GM19025 (cell line): ENCODE measurements around the gene DSCAML1.
"Not testable (repeated sequence)": the region's sequence is repeated elsewhere in the genome, so short reads cannot be mapped to it uniquely, and the experiment has no call there.

Source experiments
- ATAC-seq: cut with Tn5 transposase; IDR thresholded peaks from one replicate; pipeline ENCODE4 v1.9.1; 2021; ENCODE audit warnings: mild to moderate bottlenecking, low read depth, moderate library complexity; ENCODE audit not compliant: unreplicated experiment

The DSCAML1 gene

DNA sequence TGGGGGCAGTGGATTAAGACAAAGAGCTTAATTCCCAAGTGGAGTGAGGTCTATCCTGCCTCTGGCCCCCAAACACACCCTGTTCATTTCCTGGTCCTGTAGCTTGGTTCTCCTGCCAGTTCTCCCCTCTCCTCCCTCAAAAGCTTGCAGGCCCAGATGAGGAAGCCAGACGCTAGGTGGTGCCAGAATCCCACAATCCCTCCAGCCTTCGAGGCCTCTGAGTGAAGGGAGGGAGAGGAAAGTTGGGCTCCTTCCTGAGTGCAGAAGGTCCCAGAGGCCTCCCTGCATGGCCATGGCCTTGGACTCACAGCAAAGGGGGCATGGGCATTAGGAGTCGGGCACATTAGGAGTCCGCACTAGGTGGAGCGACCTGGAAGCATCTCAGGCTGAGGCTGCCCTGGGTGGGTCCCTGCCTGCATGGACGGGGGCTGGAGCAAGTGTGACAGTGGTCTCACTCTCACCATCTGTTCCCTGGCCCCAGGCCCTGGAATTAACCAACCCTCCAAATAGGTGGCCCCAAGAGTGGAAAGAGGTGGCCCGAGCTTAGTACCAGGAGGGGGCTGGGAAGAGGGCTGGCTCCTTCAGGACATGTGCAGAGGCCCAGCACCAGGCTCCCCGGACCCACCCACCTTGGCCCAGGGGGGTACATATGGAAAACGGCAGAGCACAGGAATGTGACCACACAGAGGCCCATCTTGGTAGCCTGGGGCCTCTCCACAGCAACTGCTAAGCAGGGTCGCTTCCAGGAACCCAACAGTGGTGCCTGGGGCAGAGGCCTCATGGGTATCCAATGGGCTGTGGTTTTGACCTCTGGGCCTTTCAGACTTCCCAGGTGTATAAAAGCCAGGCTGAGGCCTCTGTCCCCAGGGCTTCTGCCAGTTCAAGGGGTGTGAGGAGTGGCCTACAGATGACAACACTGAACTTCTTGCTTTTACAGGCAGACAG, 22.4 kb upstream of the DSCAML1 start:
- no peak for ATAC-seq

DNA sequence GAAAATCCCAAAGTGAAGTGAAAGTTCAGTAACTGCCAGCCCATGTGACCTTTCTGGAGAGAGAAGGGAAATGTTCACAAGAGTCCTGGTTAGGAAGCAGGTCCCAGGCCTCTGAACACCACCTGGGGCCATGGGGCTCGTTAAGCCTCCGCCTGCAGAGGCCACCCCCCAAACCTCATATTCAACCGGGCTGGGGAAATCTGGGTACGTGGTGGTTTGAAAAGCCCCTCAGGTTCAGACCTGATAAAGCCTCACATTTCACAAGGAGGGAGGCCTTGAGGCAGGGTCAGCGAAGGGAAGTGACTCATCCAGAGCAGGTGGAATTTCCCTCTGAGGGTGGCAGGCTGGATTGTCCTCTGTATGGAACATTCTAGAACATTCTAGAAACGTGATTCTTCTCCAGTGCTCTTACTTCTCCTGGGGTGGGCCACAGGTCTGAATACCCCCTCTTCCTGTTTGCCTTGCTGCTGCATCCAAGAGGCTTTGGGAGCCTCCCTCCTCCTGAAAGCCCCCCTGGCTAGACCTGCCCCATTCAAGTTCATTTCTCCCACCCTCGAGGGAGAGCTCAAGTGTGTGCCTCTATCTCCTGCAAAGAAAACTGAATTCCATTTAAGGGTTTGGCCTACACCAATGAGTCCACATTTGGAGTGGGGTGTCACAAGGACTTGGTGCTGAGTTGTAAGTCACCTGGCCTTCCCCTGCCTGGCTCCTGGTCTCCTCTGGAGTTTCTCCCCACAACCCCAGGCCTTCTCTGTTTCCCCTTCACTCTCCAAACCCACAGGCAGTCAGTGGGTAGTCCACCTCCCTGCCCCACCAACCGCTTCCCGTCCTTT, 21.2 kb upstream of the DSCAML1 start:
- ATAC-seq, result peak; percentile 22

DNA sequence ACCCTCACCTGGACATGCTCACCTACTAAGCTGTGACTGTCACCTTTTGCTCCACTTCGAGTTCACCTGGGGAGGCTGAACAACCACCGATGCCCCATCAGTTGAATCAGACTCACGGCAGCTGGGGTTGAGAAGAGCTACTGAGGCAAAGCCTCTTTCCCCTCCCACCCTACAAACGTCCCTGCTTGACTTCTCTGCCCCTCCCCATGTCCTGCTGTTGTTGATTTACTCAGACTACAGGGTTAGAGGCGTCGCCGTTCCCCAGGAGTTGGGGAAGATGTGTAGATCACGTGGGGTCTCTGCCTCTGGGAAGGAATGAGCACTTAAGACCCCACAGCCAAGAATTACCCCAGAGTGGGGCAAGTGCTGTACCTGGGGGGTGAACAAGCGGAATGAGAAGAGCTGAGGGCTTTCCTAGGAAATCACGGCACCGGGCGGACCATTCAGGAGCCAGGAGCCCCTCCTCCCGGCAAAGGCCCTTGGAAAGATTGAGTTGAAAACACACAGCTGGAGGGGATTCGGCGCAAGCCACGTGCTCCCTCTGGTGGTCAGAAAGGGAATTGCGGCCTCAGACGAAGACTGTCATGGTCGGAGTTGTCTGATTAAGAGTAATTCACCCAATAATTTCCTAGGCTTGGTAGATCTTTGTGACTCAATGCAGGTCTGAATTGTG, 20.5 kb upstream of the DSCAML1 start:
- ATAC-seq, result peak; percentile 9

DNA sequence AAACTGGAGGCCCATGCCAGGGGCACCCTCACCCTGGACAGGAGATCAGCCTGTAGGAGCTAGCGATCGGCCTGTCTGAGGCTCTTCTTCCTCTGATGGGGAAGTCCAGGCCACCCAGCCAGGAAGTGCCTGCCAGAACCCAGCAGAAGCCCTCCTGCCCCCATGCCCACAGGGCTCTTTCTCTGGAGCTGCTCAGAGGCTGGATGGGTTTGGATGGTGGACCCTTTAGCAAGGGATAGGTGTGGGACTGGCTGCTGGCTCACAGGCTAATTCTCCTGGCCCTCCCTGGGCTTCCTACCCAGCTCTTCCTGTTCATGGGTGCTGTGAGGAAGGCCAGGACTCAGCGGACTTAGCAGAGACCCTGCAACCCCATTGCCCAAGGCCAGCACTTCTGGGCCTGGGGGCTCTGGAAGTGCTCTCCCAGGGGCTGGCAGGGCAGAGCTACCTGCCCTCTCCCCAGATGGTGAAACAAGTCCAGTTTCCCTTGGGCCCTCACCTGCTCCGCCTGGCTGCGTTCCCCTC, 19.9 kb upstream of the DSCAML1 start:
- no peak for ATAC-seq

DNA sequence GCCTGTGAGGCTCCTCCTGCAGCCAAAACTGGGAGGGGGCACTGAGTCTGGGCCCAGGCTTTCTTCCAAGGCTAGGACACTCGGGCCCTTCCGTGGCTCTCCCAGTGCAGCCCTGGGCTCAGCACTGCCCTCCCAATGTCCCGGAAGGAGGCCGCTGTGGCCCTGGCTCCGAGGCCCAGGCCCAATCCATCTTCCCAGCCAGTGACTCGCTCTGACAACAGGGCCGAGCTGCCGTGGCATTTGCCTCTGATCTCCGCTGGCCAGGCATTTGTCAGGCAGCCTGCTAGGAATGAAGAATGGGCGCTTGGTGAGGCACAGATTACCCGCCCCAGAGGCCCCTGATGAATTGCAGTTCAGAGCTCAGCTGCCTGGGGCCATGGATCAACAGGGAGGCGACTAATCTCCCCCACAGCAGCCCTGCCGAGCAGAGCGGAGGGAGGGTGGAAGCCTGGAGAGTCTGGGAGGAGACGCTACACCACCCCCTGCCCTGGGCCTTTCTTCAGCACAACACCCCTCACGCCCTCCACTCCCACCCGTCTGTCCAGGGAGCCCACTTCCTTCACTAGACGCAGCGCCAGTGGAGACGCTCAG, 19.2 kb upstream of the DSCAML1 start:
- ATAC-seq, result no peak

DNA sequence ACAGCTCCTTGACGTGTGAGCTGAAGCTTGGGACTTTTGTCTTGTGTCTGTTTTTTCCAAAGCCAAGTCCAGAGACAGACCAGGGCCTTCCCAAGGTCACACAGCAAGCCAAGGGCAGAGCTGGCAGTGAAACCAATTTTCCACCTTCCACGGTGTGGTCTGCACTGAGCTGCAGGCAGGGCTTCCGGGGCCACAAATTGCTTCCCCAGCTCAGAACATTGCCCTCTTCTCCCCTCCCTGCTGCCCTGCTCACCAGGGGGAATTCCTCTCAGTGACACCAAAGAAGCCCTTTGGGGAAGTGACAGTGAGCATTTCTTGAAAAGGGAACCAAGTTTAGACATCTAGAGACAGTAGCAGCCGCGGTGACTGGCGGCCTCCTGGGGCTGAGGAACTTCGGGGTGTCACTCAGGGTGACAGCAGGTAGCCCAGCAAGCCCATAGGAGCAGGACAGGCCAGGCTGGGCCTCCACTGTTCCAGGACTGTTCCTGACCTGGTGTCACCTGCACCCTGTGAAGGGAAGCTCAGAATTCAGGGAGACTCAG, 18.3 kb upstream of the DSCAML1 start:
- ATAC-seq, result peak; percentile 58

DNA sequence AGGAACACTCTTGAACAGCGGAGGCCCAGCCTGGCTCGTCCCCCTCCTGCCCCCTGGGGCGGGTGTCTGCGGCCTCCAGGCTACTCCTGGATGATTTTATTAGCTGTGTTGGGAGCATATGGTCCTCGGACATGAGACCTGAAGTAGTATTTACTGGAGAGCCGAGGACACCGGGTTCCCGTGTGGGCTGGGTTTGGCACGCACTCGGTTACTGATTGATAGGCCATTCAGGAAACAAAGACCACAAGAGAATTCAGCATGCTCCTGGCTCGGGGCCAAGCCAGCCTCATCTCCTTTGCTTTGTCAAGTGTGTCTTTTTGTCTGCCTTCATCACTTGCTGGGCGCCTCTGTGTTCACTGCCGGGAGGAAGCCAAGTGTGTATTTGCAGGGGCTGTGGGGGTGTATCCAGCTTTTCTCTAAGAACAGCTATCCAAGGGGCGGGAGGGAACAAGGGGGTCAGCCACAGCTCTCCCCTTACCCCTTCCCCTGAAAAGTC, 17.8 kb upstream of the DSCAML1 start:
- peak; percentile 32 for ATAC-seq

DNA sequence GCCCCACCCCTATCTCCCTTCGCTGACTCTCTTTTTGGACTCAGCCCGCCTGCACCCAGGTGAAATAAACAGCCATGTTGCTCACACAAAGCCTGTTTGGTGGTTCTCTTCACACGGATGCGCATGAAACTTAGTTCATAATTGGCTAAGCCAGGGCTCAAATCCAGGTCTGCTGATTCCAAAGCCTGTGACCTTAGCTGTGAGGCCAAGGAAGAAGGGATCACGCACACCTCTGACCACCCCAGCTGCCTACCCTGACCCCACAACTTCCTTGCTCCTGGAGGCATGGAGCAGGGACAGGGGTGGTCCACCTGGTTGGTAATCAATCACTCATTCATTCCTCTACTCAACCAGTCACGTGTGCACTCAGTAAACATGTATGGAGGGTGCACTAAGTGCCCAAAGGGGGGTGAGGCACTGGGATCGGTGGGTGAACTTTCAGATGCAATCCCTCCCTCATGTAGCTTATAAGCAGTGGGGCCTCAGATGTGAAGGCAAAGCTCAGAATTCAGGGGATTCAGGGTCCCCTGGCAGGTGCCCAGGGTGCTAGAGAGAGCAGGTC, 17.3 kb upstream of the DSCAML1 start:
- ATAC-seq, result no peak

DNA sequence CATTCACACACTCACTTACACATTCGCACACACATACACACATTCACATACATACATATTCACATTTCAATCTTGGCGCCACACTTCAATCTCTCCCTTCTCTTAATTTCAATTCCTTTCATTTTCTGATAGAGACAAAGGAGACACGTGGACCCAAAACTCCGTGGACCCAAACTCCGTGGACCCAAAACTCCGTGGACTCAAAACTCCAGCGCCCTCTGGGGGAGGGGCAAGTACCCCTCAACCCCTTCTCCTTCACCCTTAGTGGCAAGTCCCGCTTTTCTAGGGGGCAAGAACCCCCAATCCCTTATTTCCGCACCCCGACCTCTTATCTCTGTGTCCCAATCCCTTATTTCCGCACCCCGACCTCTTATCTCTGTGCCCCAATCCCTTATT, 13.0 kb upstream of the DSCAML1 start:
- ATAC-seq, result not testable (repeated sequence)

DNA sequence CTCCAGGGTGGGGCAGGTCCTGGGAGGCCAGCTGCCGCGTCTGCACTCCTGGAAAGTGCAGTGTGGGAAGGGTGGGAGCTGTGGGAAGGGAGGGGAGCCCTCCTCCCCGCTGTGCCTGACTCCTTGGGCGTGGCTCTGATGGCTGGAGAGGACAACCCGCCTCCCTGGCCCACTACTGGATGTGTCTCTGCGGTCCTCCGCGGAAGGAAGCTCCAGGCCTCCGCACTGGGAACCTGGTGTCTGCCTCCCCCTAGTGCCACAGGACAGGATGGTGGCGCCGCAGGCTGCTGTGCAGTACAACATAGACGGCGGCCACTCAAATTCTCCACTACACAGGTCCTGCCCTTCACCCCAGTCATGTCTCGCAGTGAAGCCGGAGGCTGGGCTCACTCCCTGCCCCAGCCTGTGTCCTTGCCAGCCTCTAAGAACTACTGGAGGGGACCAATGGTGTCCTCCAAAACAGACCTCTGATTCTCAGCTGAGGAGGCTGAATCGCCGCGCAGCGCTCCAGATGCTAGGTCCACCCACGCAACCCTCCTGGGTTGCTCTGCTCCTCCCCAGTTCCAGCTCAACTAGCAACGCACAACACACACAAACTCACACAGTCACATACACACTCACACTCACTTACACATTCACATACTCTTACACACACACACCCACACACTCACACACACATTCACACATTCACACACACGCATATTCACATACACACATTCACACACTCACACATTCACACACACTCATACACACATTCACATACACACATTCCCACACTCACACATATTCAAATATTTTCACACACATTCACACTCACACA, 12.4 kb upstream of the DSCAML1 start:
- ATAC-seq, result peak; percentile 65

DNA sequence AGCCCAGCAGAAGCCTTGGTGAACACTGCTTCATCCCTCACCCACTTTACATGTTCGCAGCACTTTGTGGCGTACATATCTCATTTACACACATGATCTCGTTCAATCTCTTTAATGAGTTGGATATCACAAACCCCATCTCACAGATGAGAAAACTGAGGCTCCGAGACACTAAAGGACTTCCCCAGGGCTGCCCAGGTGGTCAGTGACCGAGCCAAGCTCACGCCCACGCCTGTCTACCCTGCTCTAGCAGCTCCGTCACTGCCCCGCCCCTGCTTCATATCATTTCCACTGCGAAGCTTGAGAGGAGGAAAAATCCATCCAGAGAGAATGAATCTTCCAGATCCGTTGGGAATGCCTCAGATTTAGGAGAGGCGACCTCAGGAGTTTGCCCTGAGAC, 11.8 kb upstream of the DSCAML1 start:
- ATAC-seq, result no peak

DNA sequence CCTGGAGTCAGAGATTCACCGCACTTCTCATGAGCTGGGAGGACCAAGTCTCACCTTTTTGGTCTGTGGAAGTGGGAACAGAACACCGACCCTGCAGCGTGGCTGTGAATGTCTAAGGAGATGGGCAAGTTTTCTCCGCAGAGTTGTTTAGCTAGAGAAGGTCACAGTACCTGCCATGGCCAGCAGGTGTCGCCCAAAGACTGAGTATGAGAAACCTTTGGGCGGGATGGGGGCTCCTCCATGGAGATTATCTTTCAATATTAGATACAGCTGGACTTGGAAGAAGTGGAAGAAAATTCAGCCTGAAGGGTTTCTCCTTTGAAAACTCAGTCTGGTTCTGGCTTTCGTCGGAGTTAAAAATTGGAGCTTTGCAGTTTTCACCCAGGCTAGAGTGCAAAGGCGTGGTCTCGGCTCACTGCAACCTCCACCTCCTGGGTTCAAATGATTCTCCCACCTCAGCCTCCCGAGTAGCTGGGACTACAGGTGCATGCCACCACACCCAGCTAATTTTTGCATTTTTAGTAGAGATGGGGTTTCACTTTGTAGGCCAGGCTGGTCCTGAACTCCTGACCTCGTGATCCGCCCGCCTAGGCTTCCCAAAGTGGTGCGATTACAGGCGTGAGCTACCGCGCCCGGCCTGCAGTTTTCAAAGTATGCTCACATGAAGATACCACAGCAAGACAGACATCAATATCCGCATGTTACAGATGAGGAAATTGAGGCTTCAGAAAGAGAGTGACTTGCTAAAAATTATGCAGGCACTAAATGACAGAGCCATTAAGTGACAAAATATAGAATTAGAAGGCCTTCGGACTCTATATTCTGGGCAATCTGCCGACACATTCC, 10.7 kb upstream of the DSCAML1 start:
- ATAC-seq, result no peak

DNA sequence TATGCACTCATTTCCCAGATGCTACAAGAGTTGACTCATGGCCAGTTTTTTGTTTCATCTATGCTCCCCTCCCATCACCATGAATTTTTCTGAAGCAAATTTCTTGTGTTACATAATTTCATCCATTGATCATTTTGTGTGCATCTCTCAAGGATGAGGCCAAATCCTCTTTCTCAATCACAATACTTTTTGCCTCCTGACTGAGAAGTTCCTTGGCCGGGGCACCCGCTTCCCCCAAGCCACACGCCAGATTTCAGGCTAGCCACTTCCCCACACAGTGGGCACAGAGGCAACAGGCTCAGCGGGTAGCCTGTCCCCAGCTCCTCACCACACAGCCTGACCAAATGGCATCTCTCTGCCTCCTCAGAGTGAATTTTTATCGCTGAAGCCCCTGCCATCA, 9.8 kb upstream of the DSCAML1 start:
- no peak for ATAC-seq

DNA sequence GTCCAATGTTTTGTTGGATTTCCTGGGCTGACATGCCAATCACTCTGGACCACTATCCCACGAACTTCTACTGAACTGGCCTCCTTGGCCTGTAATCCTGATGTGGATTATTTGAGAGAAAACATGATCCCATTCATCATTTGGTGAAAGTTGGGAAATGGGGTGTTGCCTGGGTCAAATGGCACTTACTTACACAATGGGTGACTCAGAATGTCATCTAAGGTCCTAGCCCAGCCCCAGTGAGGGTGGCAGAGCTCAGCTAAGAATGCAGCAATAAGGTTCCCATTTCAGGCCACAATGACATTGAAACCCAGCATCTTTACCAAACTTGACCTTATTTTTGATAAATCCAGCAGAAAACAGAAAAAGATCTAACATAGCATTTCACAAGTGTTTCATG, 8.0 kb upstream of the DSCAML1 start:
- ATAC-seq, result no peak

DNA sequence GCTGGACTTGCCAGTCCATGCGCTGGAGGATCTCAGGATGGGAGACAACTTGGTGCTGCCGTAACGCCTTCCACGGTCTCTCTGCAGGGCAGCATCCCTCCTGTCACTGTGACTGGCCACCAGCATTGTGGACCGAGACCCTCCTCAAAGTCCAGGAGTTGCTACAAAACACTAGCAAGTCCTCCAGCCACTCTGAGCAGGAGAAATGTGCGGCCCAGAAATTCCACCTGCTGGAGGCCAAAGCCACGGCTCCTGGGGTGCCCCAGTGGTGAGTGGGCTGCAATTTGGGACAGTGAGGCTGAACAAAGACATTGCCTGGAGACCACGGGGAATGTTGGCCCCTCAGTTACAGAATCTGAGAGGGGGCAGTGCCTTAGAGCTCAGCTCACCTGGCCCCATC, 6.9 kb upstream of the DSCAML1 start:
- ATAC-seq, result no peak

DNA sequence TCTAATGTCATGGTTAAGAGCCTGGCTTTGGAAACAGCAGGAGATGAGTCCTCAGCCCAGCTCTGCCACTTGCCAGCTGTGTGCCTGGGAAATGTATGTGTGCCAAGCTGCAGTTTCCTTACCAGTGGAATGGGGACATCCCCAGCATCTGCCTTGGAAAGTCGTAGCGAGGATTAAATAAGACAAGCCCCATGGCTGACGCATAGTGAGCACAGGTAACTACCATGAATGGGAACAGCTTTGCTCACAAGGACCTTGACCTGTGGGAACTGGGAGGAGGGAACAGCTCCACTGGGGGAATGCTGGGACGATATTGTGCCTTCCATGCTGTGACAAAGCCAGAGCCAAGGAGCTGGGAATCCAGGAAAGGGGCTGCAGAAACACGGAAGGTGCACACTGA, 2.6 kb upstream of the DSCAML1 start:
- ATAC-seq, result no peak

DNA sequence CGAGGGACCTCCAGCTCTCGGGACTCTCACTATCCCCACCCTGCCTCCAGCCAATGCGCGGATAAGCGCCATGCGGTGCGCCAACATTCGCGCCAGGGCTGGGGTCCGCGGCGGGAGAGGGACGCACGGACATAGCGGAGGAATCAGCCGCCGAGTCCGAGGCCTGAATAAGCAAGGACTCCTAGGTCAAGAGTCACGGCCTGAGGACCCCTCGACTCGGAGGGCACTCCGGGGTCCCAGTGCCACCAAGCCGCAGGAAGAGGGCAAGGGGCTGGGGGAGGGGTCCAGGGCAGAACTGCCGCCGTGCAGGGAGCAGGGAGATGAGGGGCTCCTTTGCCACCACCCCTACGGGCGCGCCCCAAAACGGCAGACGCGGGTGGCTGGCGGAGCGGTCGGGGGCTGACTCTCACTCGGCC, 552 bp downstream of the DSCAML1 start:
- ATAC-seq, result no peak
